D721Med (cell line): ENCODE data around the gene SAMD4A.

Experiments
- DNase-seq: peaks from one replicate; pipeline ENCODE4 v3.0.0; 2011; ENCODE audit warnings: low spot score; ENCODE audit not compliant: insufficient read length
- FAIRE-seq: peaks from 2 replicates; lab custom pipeline; 2011; peaks lifted over from hg19 to GRCh38; lab: Jason Lieb, UNC
- TF ChIP-seq, protein P1 (sequence below): IDR thresholded peaks from 2 replicates; pipeline ENCODE4 v1.5.1; 2012; ENCODE audit warnings: mild to moderate bottlenecking, control low read depth; ENCODE audit not compliant: insufficient read depth; ENCODE audit errors: missing control alignments

SAMD4A gene

DNA sequence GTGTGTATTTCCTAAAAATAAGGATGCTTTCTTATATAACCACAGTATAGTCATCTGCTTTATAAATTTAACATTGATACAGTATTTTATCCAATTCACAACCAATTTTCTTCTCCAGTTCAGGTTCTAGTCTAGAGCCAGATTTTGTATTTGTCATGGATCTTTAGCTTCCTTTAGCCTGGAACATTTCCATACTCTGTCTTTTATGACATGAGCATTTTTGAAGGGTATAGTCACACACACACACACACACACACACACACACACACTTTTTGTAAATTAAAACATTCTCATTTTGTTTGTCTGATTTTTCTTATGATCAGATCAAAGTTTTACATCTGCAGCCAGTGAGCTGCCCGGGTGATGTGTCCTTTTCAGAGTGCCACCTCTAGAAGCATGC lies 31.8 kb upstream of the SAMD4A start:
- TF ChIP-seq, protein P1, sequence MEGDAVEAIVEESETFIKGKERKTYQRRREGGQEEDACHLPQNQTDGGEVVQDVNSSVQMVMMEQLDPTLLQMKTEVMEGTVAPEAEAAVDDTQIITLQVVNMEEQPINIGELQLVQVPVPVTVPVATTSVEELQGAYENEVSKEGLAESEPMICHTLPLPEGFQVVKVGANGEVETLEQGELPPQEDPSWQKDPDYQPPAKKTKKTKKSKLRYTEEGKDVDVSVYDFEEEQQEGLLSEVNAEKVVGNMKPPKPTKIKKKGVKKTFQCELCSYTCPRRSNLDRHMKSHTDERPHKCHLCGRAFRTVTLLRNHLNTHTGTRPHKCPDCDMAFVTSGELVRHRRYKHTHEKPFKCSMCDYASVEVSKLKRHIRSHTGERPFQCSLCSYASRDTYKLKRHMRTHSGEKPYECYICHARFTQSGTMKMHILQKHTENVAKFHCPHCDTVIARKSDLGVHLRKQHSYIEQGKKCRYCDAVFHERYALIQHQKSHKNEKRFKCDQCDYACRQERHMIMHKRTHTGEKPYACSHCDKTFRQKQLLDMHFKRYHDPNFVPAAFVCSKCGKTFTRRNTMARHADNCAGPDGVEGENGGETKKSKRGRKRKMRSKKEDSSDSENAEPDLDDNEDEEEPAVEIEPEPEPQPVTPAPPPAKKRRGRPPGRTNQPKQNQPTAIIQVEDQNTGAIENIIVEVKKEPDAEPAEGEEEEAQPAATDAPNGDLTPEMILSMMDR = no peak
- FAIRE-seq (no peak), DNase-seq (no peak)

DNA sequence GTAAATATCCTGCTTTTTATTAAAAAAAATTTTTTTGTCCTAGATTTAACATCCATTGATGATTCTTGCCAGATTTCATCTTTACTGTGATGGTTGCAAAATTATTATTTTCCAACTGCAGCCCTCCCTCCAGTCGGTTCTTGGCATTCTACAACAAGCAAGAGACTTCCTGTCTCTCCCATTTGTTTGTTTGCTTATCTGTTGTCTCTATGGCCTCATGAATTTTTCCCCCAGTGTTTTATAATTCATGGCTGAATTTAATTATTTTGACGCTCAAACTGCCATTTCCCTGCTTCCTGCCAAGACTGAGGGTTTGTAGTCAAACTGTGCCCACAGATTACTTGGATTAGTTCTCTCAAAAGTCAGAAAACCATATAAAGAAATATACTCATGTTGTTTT lies 31.3 kb upstream of the SAMD4A start:
- TF ChIP-seq, protein P1 = no peak
- FAIRE-seq (no peak), DNase-seq (no peak)

DNA sequence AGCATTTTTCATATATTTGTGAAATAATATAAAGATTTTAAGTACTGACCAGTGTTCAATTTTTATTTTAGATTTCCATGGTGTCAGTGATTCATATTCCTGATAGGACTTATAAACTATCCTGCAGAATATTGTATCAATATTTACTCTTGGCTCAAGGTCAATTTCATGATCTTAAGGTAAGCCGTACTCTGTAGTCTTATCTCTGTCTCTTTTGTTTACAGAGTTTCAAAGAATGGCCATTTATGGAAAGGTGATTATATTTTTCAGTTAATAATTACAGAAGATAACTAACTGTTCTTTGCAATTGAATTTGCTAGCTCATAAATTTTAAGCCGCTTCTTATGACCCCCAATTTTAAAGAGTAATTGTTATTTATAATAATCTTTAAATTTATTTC lies 29.3 kb upstream of the SAMD4A start:
- TF ChIP-seq, protein P1 = no peak
- FAIRE-seq = no peak
- no peak for DNase-seq

DNA sequence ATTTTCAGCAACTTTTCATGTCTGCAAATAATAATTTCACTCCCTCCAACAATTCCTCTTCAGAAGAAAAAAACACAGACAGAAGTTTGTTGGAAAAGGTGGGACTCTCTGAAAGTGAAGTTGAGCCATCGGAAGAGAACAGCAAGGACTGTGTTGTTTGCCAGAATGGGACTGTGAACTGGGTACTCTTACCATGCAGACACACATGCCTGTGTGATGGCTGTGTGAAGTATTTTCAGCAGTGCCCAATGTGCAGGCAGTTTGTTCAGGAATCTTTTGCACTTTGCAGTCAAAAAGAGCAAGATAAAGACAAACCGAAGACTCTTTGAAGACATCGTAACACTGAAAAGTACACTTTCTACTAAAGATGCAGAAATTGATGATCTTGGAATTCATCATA lies 28.9 kb upstream of the SAMD4A start:
- FAIRE-seq = peak; percentile 35
- DNase-seq = no peak

DNA sequence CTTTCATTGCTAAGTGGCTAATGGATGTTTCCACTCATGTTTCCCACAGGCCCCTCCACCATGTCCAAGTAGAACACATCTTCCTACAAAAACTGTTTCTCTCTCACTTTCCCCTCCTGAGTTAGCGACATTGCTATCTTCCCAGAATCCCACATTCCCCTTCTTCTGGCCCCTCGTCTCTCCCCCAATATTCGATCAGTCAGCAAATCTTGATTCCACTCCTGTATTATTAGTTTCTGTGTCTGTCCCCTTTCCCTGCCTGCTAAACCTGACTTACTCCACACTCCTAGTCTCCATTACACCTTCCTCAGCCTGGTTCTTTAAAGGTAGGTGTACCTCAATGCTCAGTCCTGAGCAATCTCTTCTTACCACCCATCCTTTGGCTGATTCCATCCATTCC lies 19.3 kb upstream of the SAMD4A start:
- TF ChIP-seq, protein P1 = no peak
- DNase-seq (no peak), FAIRE-seq (no peak)

More for the DNA sequence above, 28.9 kb upstream of the SAMD4A start:
- TF ChIP-seq, protein P1 = no peak

DNA sequence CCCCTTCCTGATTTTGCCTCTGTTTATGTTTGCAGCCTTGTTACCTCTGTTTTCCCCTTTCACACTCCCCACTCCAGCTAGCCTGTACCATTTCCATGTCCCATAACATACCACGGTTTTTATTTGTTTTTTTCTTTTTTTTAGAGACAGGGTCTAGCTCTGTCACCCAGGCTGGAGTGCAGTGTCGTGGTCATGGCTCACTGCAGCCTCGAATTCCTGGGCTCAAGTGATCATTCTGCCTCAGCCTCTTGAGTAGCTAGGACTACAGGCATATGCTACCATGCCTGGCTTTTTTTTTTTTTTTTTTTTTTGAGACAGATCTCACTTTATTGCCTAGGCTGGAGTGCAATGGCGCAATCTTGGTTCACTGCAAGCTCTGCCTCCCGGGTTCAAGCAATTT lies 18.4 kb upstream of the SAMD4A start:
- DNase-seq (no peak), FAIRE-seq (no peak)
- TF ChIP-seq, protein P1 = no peak

DNA sequence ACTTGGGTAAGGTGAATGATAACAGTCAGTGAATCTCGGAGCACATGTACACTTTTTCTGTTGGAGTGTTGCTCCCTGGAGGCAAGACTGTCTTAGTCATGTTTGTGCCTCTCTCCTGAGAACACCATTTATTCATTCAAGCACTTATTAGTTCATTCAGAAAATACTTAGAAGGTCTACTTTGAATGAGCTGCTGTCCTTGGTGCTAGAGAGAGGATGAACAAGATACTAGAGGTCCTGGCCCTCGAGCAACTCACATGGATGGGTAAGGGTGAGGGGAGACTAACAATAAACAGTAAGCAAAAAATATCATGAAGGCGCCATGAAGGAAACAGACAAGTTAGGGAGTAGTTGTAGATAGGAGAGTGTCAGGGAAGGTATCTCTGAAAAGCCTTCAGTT lies 17.1 kb upstream of the SAMD4A start:
- DNase-seq (no peak), FAIRE-seq (no peak)

More for the DNA sequence above, 17.1 kb upstream of the SAMD4A start:
- TF ChIP-seq, protein P1 = no peak
